Hematopoietic multipotent progenitor cell (in vitro differentiated cells): ENCODE data around the gene BTBD6. TPM values are rescaled to one million over a fixed set of nuclear protein-coding genes. Genes with fewer than 3 reads are reported as not detected.
"Not testable (repeated sequence)": the region's sequence is repeated elsewhere in the genome, so short reads cannot be mapped to it uniquely, and the experiment has no call there.

Experiments
- DNase-seq, 3 donors: peaks; one replicate each; pipeline ENCODE4 v3.0.0-alpha.2; 2011 to 2015; ENCODE audit warnings: low read depth in 2 of 3, low spot score in 2 of 3
- total RNA-seq: library from RNA; depleted of rRNA; stranded (reverse); fragments of >200 nt; gene quantifications from one replicate; pipeline ENCODE4 v1.2.3, GENCODE V29; 2012

BTBD6 gene
- total RNA-seq, 1 donor: 10.2 TPM

- DNase-seq: peak in 2 of 3 donors; percentile 73 to 75
Observed at GRCh38 chr14:105290621-105291346, 42.5 kb downstream of the BTBD6 start.

GRCh38 chr14:105292826-105293711 lies 44.7 kb downstream of the BTBD6 start:
- DNase-seq: peak in 2 of 3 donors; percentile 85 to 94

- peak in 2 of 3 donors; percentile 86 to 95 for DNase-seq
Observed at GRCh38 chr14:105294142-105294597, 45.8 kb downstream of the BTBD6 start.

GRCh38 chr14:105297311-105297710 lies 49.0 kb downstream of the BTBD6 start:
- DNase-seq: not testable (repeated sequence)

- DNase-seq: no peak
Observed at GRCh38 chr14:105299654-105300541, 51.6 kb downstream of the BTBD6 start.

Other genes starting within 250 kb of the BTBD6 start
- 26.7 TPM for gene CDCA4, start 227.4 kb upstream of the BTBD6 start, total RNA-seq
- gene GPR132, start 183.1 kb upstream of the BTBD6 start, total RNA-seq: 13.5 TPM
- gene JAG2, start 79.8 kb upstream of the BTBD6 start, total RNA-seq: 1.1 TPM
- gene NUDT14, start 67.2 kb upstream of the BTBD6 start, total RNA-seq: 8.9 TPM
- 125 TPM for gene BRF1, start 52.5 kb downstream of the BTBD6 start, total RNA-seq
- gene PACS2, start 66.2 kb downstream of the BTBD6 start, total RNA-seq: 104 TPM
- 1.1 TPM for gene TEX22, start 150.0 kb downstream of the BTBD6 start, total RNA-seq
- 110 TPM for gene MTA1, start 171.3 kb downstream of the BTBD6 start, total RNA-seq
- 43.9 TPM for gene CRIP2, start 226.3 kb downstream of the BTBD6 start, total RNA-seq
- 52.0 TPM for gene CRIP1, start 238.4 kb downstream of the BTBD6 start, total RNA-seq
- gene TEDC1, start 242.7 kb downstream of the BTBD6 start, total RNA-seq: 29.1 TPM